H1 (cell line): ENCODE data around the gene CDKL5. TPM values are rescaled to one million over a fixed set of nuclear protein-coding genes. Genes with fewer than 3 reads are reported as not detected.

Source experiments
- CTCF ChIA-PET: fragments of 300-600 bp; sonication (Branson Sonifier 250); formaldehyde crosslinking; loops from one replicate; lab custom pipeline; 2021; ENCODE audit not compliant: partially characterized antibody; lab: Charles Lee
- POLR2A ChIA-PET: fragments of 300-600 bp; sonication (Branson Sonifier 250); formaldehyde crosslinking; loops from one replicate; lab custom pipeline; 2021; ENCODE audit warnings: inconsistent platforms; ENCODE audit not compliant: partially characterized antibody; lab: Charles Lee
- DNase-seq, 2 experiments: peaks; one replicate each; pipeline versions ENCODE4 v3.0.0 to v3.0.0-alpha.2; 2010 to 2022; ENCODE audit warnings: low spot score in 2 of 2, low read depth in 1 of 2, mixed read lengths in 1 of 2
- FAIRE-seq: peaks from 2 replicates; lab custom pipeline; 2011; peaks lifted over from hg19 to GRCh38; lab: Jason Lieb, UNC
- H2AFZ ChIP-seq: 2 replicates; pipeline ENCODE4 v1.8.1; 2012; ENCODE audit warnings: low read length, inconsistent platforms
- H2AK5ac ChIP-seq: 2 replicates; pipeline ENCODE4 v1.6.1; 2013; ENCODE audit warnings: low read depth, low read length
- H2BK120ac ChIP-seq: replicated peaks from 2 replicates; pipeline ENCODE3; 2013; ENCODE audit warnings: low read depth, low read length, inconsistent platforms
- H2BK12ac ChIP-seq: 2 replicates; pipeline ENCODE4 v1.6.1; 2013; ENCODE audit warnings: low read depth, low read length
- H2BK15ac ChIP-seq: 2 replicates; pipeline ENCODE4 v1.6.1; 2013; ENCODE audit warnings: low read length
- H2BK20ac ChIP-seq: 2 replicates; pipeline ENCODE4 v1.6.1; 2013; ENCODE audit warnings: low read length
- H2BK5ac ChIP-seq: 2 replicates; pipeline ENCODE4 v1.6.1; 2013; ENCODE audit warnings: low read depth, low read length
- H3K14ac ChIP-seq: 2 replicates; pipeline ENCODE4 v1.6.1; 2013; ENCODE audit warnings: inconsistent platforms; ENCODE audit not compliant: insufficient read length
- H3K18ac ChIP-seq: 2 replicates; pipeline ENCODE4 v1.6.1; 2013; ENCODE audit warnings: low read length; ENCODE audit errors: extremely low read depth
- H3K23ac ChIP-seq: 2 replicates; pipeline ENCODE4 v1.6.1; 2013; ENCODE audit warnings: inconsistent platforms; ENCODE audit not compliant: insufficient read length
- H3K23me2 ChIP-seq: 2 replicates; pipeline ENCODE4 v1.6.1; 2013; ENCODE audit warnings: low read depth, low read length
- H3K27ac ChIP-seq: 2 replicates; pipeline ENCODE4 v1.6.1; 2011; ENCODE audit warnings: low read depth, low read length, inconsistent platforms
- H3K27me3 ChIP-seq, 4 experiments: replicated peaks in 1 of 4; 1 replicate in 1 of 4; 2 replicates in 3 of 4; pipeline versions ENCODE4 v1.6.1 to v1.8.1; 2011 to 2013; ENCODE audit warnings: low read length in 3 of 4, mild to moderate bottlenecking in 3 of 4, inconsistent platforms in 2 of 4, mixed read lengths in 2 of 4, moderate library complexity in 1 of 4; ENCODE audit not compliant: control insufficient read depth in 3 of 4, insufficient read depth in 3 of 4; ENCODE audit errors: extremely low read depth in 1 of 4
- H3K36me3 ChIP-seq, 4 experiments: 2 replicates each; pipeline versions ENCODE4 v1.6.1 to v1.8.1; 2011 to 2013; ENCODE audit warnings: mild to moderate bottlenecking in 4 of 4, low read length in 3 of 4, moderate library complexity in 2 of 4, control low read depth in 1 of 4, inconsistent platforms in 1 of 4; ENCODE audit not compliant: insufficient read depth in 4 of 4, control insufficient read depth in 2 of 4
- H3K4ac ChIP-seq: replicated peaks from 2 replicates; pipeline ENCODE3; 2013; ENCODE audit warnings: low read length, low read depth, mixed read lengths, inconsistent platforms; ENCODE audit not compliant: insufficient read length
- H3K4me1 ChIP-seq, 4 experiments: replicated peaks in 1 of 4; 1 replicate in 1 of 4; 2 replicates in 3 of 4; pipeline versions ENCODE4 v1.6.1 to v1.8.1; 2011 to 2013; ENCODE audit warnings: low read length in 3 of 4, inconsistent platforms in 2 of 4, mixed read lengths in 1 of 4; ENCODE audit not compliant: insufficient read depth in 4 of 4, control insufficient read depth in 3 of 4
- H3K4me2 ChIP-seq, 2 experiments: 2 replicates each; pipeline versions ENCODE4 v1.6.1 to v1.8.1; 2011 to 2013; ENCODE audit warnings: low read depth in 2 of 2, low read length in 2 of 2, control low read depth in 1 of 2, inconsistent platforms in 1 of 2, mild to moderate bottlenecking in 1 of 2; ENCODE audit not compliant: insufficient read depth in 1 of 2
- H3K4me3 ChIP-seq, 4 experiments: fragments of 200-600, 300-600 bp in 1 of 4; sonication (generic), shearing (Covaris generic), sonication (Bioruptor Twin) in 1 of 4; 2 replicates each; pipeline versions ENCODE4 v1.5.1 to v1.8.1; 2011 to 2016; ENCODE audit warnings: low read length in 4 of 4, low read depth in 3 of 4, control low read depth in 2 of 4, inconsistent platforms in 2 of 4, mild to moderate bottlenecking in 2 of 4, mixed read lengths in 1 of 4, moderate library complexity in 1 of 4; ENCODE audit not compliant: insufficient read depth in 2 of 4; ENCODE audit errors: extremely low read depth in 1 of 4
- H3K56ac ChIP-seq: replicated peaks from 2 replicates; pipeline ENCODE3; 2013; ENCODE audit warnings: low read depth, mild to moderate bottlenecking, mixed read lengths, low read length, inconsistent platforms; ENCODE audit not compliant: insufficient read length
- H3K79me1 ChIP-seq: 2 replicates; pipeline ENCODE4 v1.6.1; 2013; ENCODE audit warnings: low read depth, low read length, control low read depth
- H3K79me2 ChIP-seq, 2 experiments: 2 replicates each; pipeline versions ENCODE4 v1.6.1 to v1.8.1; 2012 to 2013; ENCODE audit warnings: low read length in 2 of 2, mild to moderate bottlenecking in 2 of 2, inconsistent platforms in 1 of 2; ENCODE audit not compliant: insufficient read depth in 2 of 2, control insufficient read depth in 1 of 2
- H3K9ac ChIP-seq, 4 experiments: replicated peaks in 1 of 4; 1 replicate in 1 of 4; 2 replicates in 3 of 4; pipeline versions ENCODE4 v1.6.1 to v1.8.1; 2011 to 2013; ENCODE audit warnings: low read depth in 3 of 4, low read length in 3 of 4, control low read depth in 2 of 4, mild to moderate bottlenecking in 2 of 4, moderate library complexity in 2 of 4, inconsistent platforms in 1 of 4; ENCODE audit errors: extremely low read depth in 1 of 4
- H3K9me3 ChIP-seq, 2 experiments: 2 replicates each; pipeline versions ENCODE4 v1.6.1 to v1.8.1; 2012 to 2013; ENCODE audit warnings: mild to moderate bottlenecking in 2 of 2, moderate library complexity in 2 of 2, control low read depth in 1 of 2, inconsistent platforms in 1 of 2, low read depth in 1 of 2, low read length in 1 of 2, mixed read lengths in 1 of 2; ENCODE audit not compliant: insufficient read depth in 2 of 2
- H4K20me1 ChIP-seq, 2 experiments: replicated peaks in 1 of 2; 2 replicates each; pipeline versions ENCODE3 to v1.8.1; 2011 to 2013; ENCODE audit warnings: inconsistent platforms in 2 of 2, low read length in 2 of 2, mild to moderate bottlenecking in 1 of 2; ENCODE audit not compliant: insufficient read depth in 2 of 2, control insufficient read depth in 1 of 2
- H4K5ac ChIP-seq: 2 replicates; pipeline ENCODE4 v1.6.1; 2013; ENCODE audit warnings: low read length, low read depth, mixed read lengths, inconsistent platforms; ENCODE audit not compliant: insufficient read length
- H4K8ac ChIP-seq: 2 replicates; pipeline ENCODE4 v1.8.0; 2013; ENCODE audit warnings: mild to moderate bottlenecking, moderate library complexity, low read length, inconsistent platforms; ENCODE audit not compliant: insufficient read depth; ENCODE audit errors: extremely low read depth
- H4K91ac ChIP-seq: replicated peaks from 2 replicates; pipeline ENCODE3; 2013; ENCODE audit warnings: low read length, mixed read lengths, inconsistent platforms; ENCODE audit not compliant: insufficient read length
- ASH2L ChIP-seq: fragments of 200-600, 300-600 bp; sonication (generic); IDR thresholded peaks from one replicate; pipeline ENCODE4 v1.7.1; 2017; ENCODE audit warnings: low read length
- BRCA1 ChIP-seq: IDR thresholded peaks from 2 replicates; pipeline ENCODE4 v1.6.1; 2012; ENCODE audit warnings: low read depth, low read length, improper control_type of control experiment
- CBX5 ChIP-seq: fragments of 300-800, 300-1000 bp; sonication (generic); IDR thresholded peaks from 2 replicates; pipeline ENCODE4 v1.7.1; 2016; ENCODE audit warnings: antibody characterized with exemption, low read length, low read depth
- CHD2 ChIP-seq: IDR thresholded peaks from 2 replicates; pipeline ENCODE4 v1.6.1; 2012; ENCODE audit warnings: low read length, improper control_type of control experiment
- JUN ChIP-seq: IDR thresholded peaks from 2 replicates; pipeline ENCODE4 v1.6.1; 2011; ENCODE audit warnings: low read depth, mild to moderate bottlenecking, improper control_type of control experiment, low read length
- JUND ChIP-seq: IDR thresholded peaks from 2 replicates; pipeline ENCODE4 v1.6.1; 2011; ENCODE audit warnings: mild to moderate bottlenecking, improper control_type of control experiment, low read length
- POLR2A ChIP-seq, 2 experiments: IDR thresholded peaks; 1 replicate in 1 of 2; 2 replicates in 1 of 2; pipeline ENCODE4 v1.6.1; 2011; ENCODE audit warnings: low read depth in 2 of 2, low read length in 2 of 2, mild to moderate bottlenecking in 2 of 2; ENCODE audit errors: control extremely low read depth in 1 of 2
- RNF2 ChIP-seq: fragments of 200-900, 300-1000 bp; sonication (generic); IDR thresholded peaks from 2 replicates; pipeline ENCODE4 v1.7.1; 2016; ENCODE audit warnings: borderline replicate concordance, low read depth, mild to moderate bottlenecking, antibody characterized with exemption, low read length; ENCODE audit not compliant: poor library complexity, severe bottlenecking; ENCODE audit errors: missing control alignments
- RXRA ChIP-seq: IDR thresholded peaks from 2 replicates; pipeline ENCODE4 v1.6.1; 2011; ENCODE audit warnings: low read depth, mild to moderate bottlenecking, low read length, moderate library complexity; ENCODE audit not compliant: insufficient read depth
- SIN3A ChIP-seq, 2 experiments: IDR thresholded peaks in 1 of 2; conservative IDR thresholded peaks in 1 of 2; 2 replicates each; pipeline ENCODE4 v1.6.1; 2011 to 2012; ENCODE audit warnings: low read length in 2 of 2, improper control_type of control experiment in 1 of 2, low read depth in 1 of 2, mild to moderate bottlenecking in 1 of 2
- SP1 ChIP-seq: IDR thresholded peaks from 2 replicates; pipeline ENCODE4 v1.6.1; 2011; ENCODE audit warnings: low read depth, low read length
- SP2 ChIP-seq: IDR thresholded peaks from 2 replicates; pipeline ENCODE4 v1.6.1; 2012; ENCODE audit warnings: mild to moderate bottlenecking, low read length, inconsistent platforms
- TCF12 ChIP-seq: IDR thresholded peaks from 2 replicates; pipeline ENCODE4 v1.6.1; 2011; ENCODE audit warnings: low read depth, mild to moderate bottlenecking, low read length
- ZNF274 ChIP-seq: IDR thresholded peaks from 2 replicates; pipeline ENCODE4 v1.7.0; 2012; ENCODE audit warnings: low read length, borderline replicate concordance; ENCODE audit errors: extremely low read depth
- WGBS, 2 experiments: shearing (Covaris generic) in 1 of 2; methylation state at CpG; one replicate each; pipeline versions ENCODE4 v1.1.6 to v1.1.7; 2013 to 2015; ENCODE audit warnings: low lambda C conversion rate in 2 of 2, mixed read lengths in 2 of 2, inconsistent platforms in 1 of 2, low coverage in 1 of 2, missing lambda C conversion rate in 1 of 2; ENCODE audit not compliant: insufficient replicate concordance in 2 of 2, insufficient coverage in 1 of 2, insufficient read length in 1 of 2; ENCODE audit errors: extremely low coverage in 1 of 2, missing lambda C conversion rate in 1 of 2; 5-methylcytosine and 5-hydroxymethylcytosine counted together
- polyA plus RNA-seq, 7 experiments: library from polyadenylated mRNA; depleted of rRNA in 3 of 7; stranded (reverse) in 5 of 7; unstranded in 2 of 7; fragments of >200 nt in 5 of 7; fragments of 200-250 nt in 2 of 7; gene quantifications; 1 replicate in 5 of 7; 2 replicates in 1 of 7; 4 replicates in 1 of 7; pipeline versions ENCODE4 v1.2.1 to v1.2.3, GENCODE V29; 2011 to 2013; ENCODE audit warnings: missing spikeins in 2 of 7, mixed read lengths in 2 of 7
- total RNA-seq: library from RNA; stranded (reverse); fragmentation: NEBNext Ultra II Directional; extraction: Animal tissue kit (Norgen Biotek cat#: 25700); gene quantifications from 2 replicates; pipeline ENCODE4 v1.2.1, GENCODE V29; 2021
- TF ChIP-seq, protein P1 (sequence below): IDR thresholded peaks from 2 replicates; pipeline ENCODE4 v1.6.1; 2011; ENCODE audit warnings: low read length, improper control_type of control experiment

The CDKL5 gene
- total and polyA plus RNA-seq, 2 of the 8 experiments (the other 6 are each of a cell fraction or from before 2014, with no cell fraction given), result 5.5 to 15.6 TPM

DNA sequence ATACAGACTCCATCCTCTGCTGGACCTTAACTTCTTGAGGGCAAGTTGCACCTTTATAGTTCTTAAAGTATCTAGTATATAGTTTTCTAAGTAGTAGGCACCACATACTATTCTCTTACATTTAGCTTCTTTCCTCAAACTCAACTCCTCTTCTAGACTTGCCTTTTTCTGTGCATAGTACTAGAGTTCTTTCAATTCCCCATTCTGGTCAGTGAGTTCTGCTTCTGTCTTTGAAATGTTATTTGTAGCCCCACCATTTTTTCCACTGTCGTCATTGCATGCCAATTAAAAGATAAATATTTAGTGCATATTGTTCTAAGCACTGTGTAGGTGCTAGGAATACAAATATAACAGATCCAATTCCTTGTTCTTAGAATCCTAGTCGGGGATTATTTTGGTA, 31.6 kb downstream of the CDKL5 start:
- H3K9ac ChIP-seq, result no peak overlapping the region
- no peak overlapping the region for H3K23ac ChIP-seq
- no peak overlapping the region for H3K4ac ChIP-seq
- FAIRE-seq (no peak), DNase-seq (no peak)
- H3K4me3 ChIP-seq, result no peak overlapping the region
- H3K27me3 ChIP-seq, result no peaks in the 10 kb centered on the region
- no peaks in the 10 kb centered on the region for H3K4me1 ChIP-seq
- no peak overlapping the region for H2AK5ac ChIP-seq
- H2BK20ac ChIP-seq, result no peak overlapping the region
- H2BK12ac ChIP-seq, result no peak overlapping the region
- no peak overlapping the region for H3K4me2 ChIP-seq
- H3K56ac ChIP-seq, result no peak overlapping the region
- WGBS, 2 experiments, result 84% methylated on average over 2 of the region's 2 CpGs; no CpG with 5 or more reads in 1 of the 2 experiments
- no peaks in the 10 kb centered on the region for H3K79me1 ChIP-seq
- no peaks in the 10 kb centered on the region for H3K23me2 ChIP-seq
- peaks cover 0 to 35% of the 10 kb centered on the region in 2 experiments; a peak in 2 of 4 replicates for H3K79me2 ChIP-seq
- H3K27ac ChIP-seq, result no peak overlapping the region
- no peak overlapping the region for H2BK120ac ChIP-seq
- no peak overlapping the region for H4K8ac ChIP-seq
- CTCF ChIA-PET, result interaction anchor here (0.6 kb wide), 1 partner anchor 265 kb away, joined by 3 read pairs; no protein-coding TSS in a partner anchor
- no peaks in the 10 kb centered on the region for H3K9me3 ChIP-seq
- no peaks in the 10 kb centered on the region for H4K20me1 ChIP-seq
- H4K5ac ChIP-seq, result no peak overlapping the region
- H2AFZ ChIP-seq, result no peak overlapping the region
- POLR2A ChIA-PET, result no interaction called here
- no peak overlapping the region for H2BK5ac ChIP-seq
- no peak overlapping the region for H4K91ac ChIP-seq
- H3K18ac ChIP-seq, result no peak overlapping the region
- H2BK15ac ChIP-seq, result no peak overlapping the region
- no peak overlapping the region for H3K14ac ChIP-seq
- no peaks in the 10 kb centered on the region for H3K36me3 ChIP-seq
- TF ChIP-seq SP2 (no peak), SIN3A (conservative IDR thresholded peaks at IDR 0.05 in 1 of 2, IDR thresholded peaks at IDR 0.05 in 1 of 2; ENCODE audit: low read depth in 1 of 2, low read length in 2 of 2) (no peak), RXRA (no peak), CHD2 (no peak), CBX5 (no peak), SP1 (no peak), JUN (no peak), RNF2 (no peak), POLR2A (IDR thresholded peaks at IDR 0.05; ENCODE audit: control extremely low read depth in 1 of 2, low read depth in 2 of 2, low read length in 2 of 2) (no peak), TCF12 (no peak), JUND (no peak), BRCA1 (no peak), ZNF274 (no peak), ASH2L (no peak)
- TF ChIP-seq, protein P1, sequence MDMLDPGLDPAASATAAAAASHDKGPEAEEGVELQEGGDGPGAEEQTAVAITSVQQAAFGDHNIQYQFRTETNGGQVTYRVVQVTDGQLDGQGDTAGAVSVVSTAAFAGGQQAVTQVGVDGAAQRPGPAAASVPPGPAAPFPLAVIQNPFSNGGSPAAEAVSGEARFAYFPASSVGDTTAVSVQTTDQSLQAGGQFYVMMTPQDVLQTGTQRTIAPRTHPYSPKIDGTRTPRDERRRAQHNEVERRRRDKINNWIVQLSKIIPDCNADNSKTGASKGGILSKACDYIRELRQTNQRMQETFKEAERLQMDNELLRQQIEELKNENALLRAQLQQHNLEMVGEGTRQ, result no peak
